Measurements from ENCODE around the gene ST6GAL1.
"Not testable (repeated sequence)": the region's sequence is repeated elsewhere in the genome, so short reads cannot be mapped to it uniquely, and the experiment has no call there.

The ST6GAL1 gene

GRCh38 chr3:186930143-186930640 lies at the start of gene ST6GAL1:
TSS of gene ST6GAL1 (plus strand) at chr3:186930526. CDS start at chr3:187042704, 112,178 bp downstream.
- H3K9me3 ChIP-seq (ENCODE audit: control insufficient read depth, insufficient read depth, low read length), result no peaks in the 10 kb centered on the region
- no CpG with 5 or more reads among the region's 38 CpGs for WGBS (ENCODE audit: insufficient coverage, insufficient read length)
- no peaks in the 10 kb centered on the region for H3K27me3 ChIP-seq (ENCODE audit: control insufficient read depth, insufficient read depth, low read length)
- H3K4me3 ChIP-seq (ENCODE audit: low read length), result peak within 1 kb of the TSS; percentile 84
- H3K27ac ChIP-seq (ENCODE audit: low read length), result no peak within 1 kb of the TSS
- no peaks in the 10 kb centered on the region for H3K36me3 ChIP-seq (ENCODE audit: control insufficient read depth, insufficient read depth, low read length)
- DNase-seq (ENCODE audit: low read depth, low spot score), result peak; percentile 89
- peaks cover 2% of the 10 kb centered on the region; the same call in 1 of the 2 replicates for H3K4me1 ChIP-seq (ENCODE audit: control insufficient read depth, insufficient read depth, low read length)

DNA sequence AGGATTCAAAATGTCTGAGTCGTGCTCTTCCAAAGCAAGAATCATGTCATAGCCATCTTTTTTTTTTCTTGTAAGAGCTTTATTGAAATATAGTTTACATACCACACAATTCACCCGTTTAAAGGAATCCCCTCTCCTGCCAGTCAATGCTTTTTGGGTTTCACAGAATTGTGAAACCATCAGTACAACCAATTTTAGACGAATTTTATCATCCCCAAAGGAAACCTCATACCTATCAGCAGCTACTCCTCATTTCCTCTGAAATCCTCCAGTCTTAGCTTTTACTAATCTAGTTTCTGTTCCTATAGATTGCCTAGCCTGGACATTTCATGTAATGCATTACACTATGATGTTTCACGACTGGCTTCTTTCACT lies 48.2 kb upstream of the ST6GAL1 start:
- Histone ChIP-seq H3K27me3 (ENCODE audit: control insufficient read depth, insufficient read depth, low read length) (no peaks in the 10 kb centered on the region), H3K4me3 (ENCODE audit: low read length) (no peak overlapping the region), H3K9me3 (ENCODE audit: control insufficient read depth, insufficient read depth, low read length) (no peaks in the 10 kb centered on the region), H3K36me3 (ENCODE audit: control insufficient read depth, insufficient read depth, low read length) (no peaks in the 10 kb centered on the region), H3K27ac (ENCODE audit: low read length) (no peak overlapping the region), H3K4me1 (ENCODE audit: control insufficient read depth, insufficient read depth, low read length) (peaks cover 3% of the 10 kb centered on the region)
- no peak for DNase-seq (ENCODE audit: low read depth, low spot score)
- no CpG with 5 or more reads among the region's 4 CpGs for WGBS (ENCODE audit: insufficient coverage, insufficient read length)

- Histone ChIP-seq H3K36me3 (ENCODE audit: control insufficient read depth, insufficient read depth, low read length) (no peaks in the 10 kb centered on the region), H3K27me3 (ENCODE audit: control insufficient read depth, insufficient read depth, low read length) (no peaks in the 10 kb centered on the region), H3K27ac (ENCODE audit: low read length) (no peak overlapping the region), H3K4me3 (ENCODE audit: low read length) (no peak overlapping the region), H3K9me3 (ENCODE audit: control insufficient read depth, insufficient read depth, low read length) (no peaks in the 10 kb centered on the region), H3K4me1 (ENCODE audit: control insufficient read depth, insufficient read depth, low read length) (peaks cover 3% of the 10 kb centered on the region)
- WGBS (ENCODE audit: insufficient coverage, insufficient read length), result no CpG with 5 or more reads among the region's 6 CpGs
- no peak for DNase-seq (ENCODE audit: low read depth, low spot score)
These were observed 47.2 kb upstream of the ST6GAL1 start for GRCh38 chr3:186882881-186883685.

GRCh38 chr3:186883686-186884058 lies 46.7 kb upstream of the ST6GAL1 start:
- Histone ChIP-seq H3K4me1 (ENCODE audit: control insufficient read depth, insufficient read depth, low read length) (peaks cover 5% of the 10 kb centered on the region), H3K9me3 (ENCODE audit: control insufficient read depth, insufficient read depth, low read length) (no peaks in the 10 kb centered on the region), H3K27ac (ENCODE audit: low read length) (no peak overlapping the region), H3K27me3 (ENCODE audit: control insufficient read depth, insufficient read depth, low read length) (no peaks in the 10 kb centered on the region), H3K4me3 (ENCODE audit: low read length) (no peak overlapping the region), H3K36me3 (ENCODE audit: control insufficient read depth, insufficient read depth, low read length) (no peaks in the 10 kb centered on the region)
- WGBS (ENCODE audit: insufficient coverage, insufficient read length), result no CpG with 5 or more reads among the region's 1 CpG
- no peak for DNase-seq (ENCODE audit: low read depth, low spot score)

DNA sequence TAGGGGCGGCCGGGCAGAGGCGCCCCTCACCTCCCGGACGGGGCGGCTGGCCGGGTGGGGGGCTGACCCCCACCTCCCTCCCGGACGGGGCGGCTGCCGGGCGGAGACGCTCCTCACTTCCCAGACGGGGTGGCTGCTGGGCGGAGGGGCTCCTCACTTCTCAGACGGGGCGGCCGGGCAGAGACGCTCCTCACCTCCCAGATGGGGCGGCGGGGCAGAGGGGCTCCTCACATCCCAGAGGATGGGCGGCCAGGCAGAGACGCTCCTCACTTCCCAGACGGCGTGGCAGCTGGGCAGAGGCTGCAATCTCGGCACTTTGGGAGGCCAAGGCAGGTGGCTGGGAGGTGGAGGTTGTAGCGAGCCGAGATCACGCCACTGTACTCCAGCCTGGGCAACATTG lies 45.5 kb upstream of the ST6GAL1 start:
- no CpG with 5 or more reads among the region's 29 CpGs for WGBS (ENCODE audit: insufficient coverage, insufficient read length)
- H3K27me3 ChIP-seq (ENCODE audit: control insufficient read depth, insufficient read depth, low read length); H3K9me3 ChIP-seq (ENCODE audit: control insufficient read depth, insufficient read depth, low read length); H3K4me1 ChIP-seq (ENCODE audit: control insufficient read depth, insufficient read depth, low read length); H3K36me3 ChIP-seq (ENCODE audit: control insufficient read depth, insufficient read depth, low read length); H3K27ac ChIP-seq (ENCODE audit: low read length); DNase-seq (ENCODE audit: low read depth, low spot score); H3K4me3 ChIP-seq (ENCODE audit: low read length): not testable (repeated sequence)

DNA sequence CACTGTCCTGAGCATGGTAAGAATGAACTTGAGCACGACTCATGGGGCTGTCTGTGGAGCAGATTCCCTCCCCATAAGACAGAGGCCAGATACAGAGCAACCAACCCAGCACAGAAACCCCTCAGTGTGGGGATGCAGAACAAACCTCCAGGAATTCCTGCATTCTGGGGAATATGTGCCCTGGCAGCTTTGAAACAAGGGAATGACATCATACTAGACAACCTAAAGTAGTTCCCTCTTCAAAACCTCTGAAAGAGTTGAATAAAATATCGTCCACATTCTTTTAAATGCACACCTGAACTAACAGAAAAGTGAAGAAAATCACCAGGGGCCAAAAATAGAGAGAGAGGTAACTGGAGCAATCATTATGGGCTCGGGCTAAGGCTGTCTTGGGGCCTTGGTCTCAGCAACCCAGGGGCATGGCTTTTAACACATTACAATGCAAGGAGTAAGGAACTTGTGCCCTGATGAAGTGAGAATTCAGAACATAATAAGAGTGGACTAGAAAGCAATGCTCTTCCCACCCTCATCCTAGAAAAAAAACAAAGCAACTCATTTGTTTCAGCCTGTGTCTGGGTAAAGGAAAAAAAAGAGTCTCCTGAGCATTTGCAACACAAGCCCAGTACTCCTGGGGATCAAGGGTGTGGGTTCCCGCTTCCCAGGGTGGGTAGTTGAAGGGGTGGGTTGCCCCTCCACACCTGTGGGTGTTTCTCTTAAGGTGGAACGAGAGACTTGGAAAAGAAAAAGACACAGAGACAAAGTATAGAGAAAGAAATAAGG lies 43.9 kb upstream of the ST6GAL1 start:
- WGBS (ENCODE audit: insufficient coverage, insufficient read length), result no CpG with 5 or more reads among the region's 5 CpGs
- H3K36me3 ChIP-seq (ENCODE audit: control insufficient read depth, insufficient read depth, low read length), result no peaks in the 10 kb centered on the region
- H3K27me3 ChIP-seq (ENCODE audit: control insufficient read depth, insufficient read depth, low read length), result no peaks in the 10 kb centered on the region
- H3K4me3 ChIP-seq (ENCODE audit: low read length), result no peak overlapping the region
- H3K27ac ChIP-seq (ENCODE audit: low read length), result no peak overlapping the region
- H3K9me3 ChIP-seq (ENCODE audit: control insufficient read depth, insufficient read depth, low read length), result no peaks in the 10 kb centered on the region
- peaks cover 5% of the 10 kb centered on the region for H3K4me1 ChIP-seq (ENCODE audit: control insufficient read depth, insufficient read depth, low read length)
- no peak for DNase-seq (ENCODE audit: low read depth, low spot score)

DNA sequence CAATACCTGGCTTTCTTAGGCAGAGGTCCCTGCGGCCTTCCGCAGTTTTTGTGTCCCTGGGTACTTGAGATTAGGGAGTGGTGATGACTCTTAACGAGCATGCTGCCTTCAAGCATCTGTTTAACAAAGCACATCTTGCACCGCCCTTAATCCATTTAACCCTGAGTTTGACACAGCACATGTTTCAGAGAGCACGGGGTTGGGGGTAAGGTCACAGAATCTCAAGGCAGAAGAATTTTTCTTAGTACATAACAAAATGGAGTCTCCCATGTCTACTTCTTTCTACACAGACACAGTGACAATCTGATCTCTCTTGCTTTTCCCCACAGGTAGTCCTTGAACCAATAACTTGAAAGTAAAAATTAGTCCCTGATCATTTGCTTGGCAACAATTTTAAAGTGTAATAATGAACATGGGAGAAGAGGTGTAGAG lies 42.8 kb upstream of the ST6GAL1 start:
- not testable (repeated sequence) for H3K4me1 ChIP-seq (ENCODE audit: control insufficient read depth, insufficient read depth, low read length); H3K4me3 ChIP-seq (ENCODE audit: low read length); DNase-seq (ENCODE audit: low read depth, low spot score); H3K36me3 ChIP-seq (ENCODE audit: control insufficient read depth, insufficient read depth, low read length); H3K27me3 ChIP-seq (ENCODE audit: control insufficient read depth, insufficient read depth, low read length); H3K27ac ChIP-seq (ENCODE audit: low read length); H3K9me3 ChIP-seq (ENCODE audit: control insufficient read depth, insufficient read depth, low read length)
- no CpG with 5 or more reads among the region's 5 CpGs for WGBS (ENCODE audit: insufficient coverage, insufficient read length)

GRCh38 chr3:186888569-186888968 lies 41.8 kb upstream of the ST6GAL1 start:
- Histone ChIP-seq H3K4me3 (ENCODE audit: low read length) (no peak overlapping the region), H3K36me3 (ENCODE audit: control insufficient read depth, insufficient read depth, low read length) (no peaks in the 10 kb centered on the region), H3K27ac (ENCODE audit: low read length) (no peak overlapping the region), H3K9me3 (ENCODE audit: control insufficient read depth, insufficient read depth, low read length) (no peaks in the 10 kb centered on the region), H3K4me1 (ENCODE audit: control insufficient read depth, insufficient read depth, low read length) (peaks cover 5% of the 10 kb centered on the region), H3K27me3 (ENCODE audit: control insufficient read depth, insufficient read depth, low read length) (no peaks in the 10 kb centered on the region)
- no peak for DNase-seq (ENCODE audit: low read depth, low spot score)
- WGBS (ENCODE audit: insufficient coverage, insufficient read length), result no CpG with 5 or more reads among the region's 6 CpGs

DNA sequence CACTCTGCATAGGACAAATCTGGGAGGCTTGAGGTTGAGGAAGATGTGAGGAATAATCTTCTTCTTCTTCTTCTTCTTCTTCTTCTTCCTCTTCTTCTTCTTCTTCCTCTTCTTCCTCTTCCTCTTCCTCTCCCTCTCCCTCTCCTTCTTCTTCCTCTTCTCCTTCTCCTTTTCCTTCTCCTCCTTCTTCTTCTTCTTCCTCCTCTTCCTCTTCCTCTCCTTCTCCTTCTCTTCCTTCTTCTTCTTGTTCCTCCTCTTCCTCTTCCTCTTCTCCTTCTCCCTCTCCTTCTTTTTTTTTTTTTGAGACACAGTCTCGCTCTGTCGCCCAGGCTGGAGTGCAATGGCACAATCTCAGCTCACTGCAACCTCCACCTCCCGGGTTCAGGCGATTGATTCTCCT lies 40.6 kb upstream of the ST6GAL1 start:
- not testable (repeated sequence) for DNase-seq (ENCODE audit: low read depth, low spot score); H3K27me3 ChIP-seq (ENCODE audit: control insufficient read depth, insufficient read depth, low read length); H3K36me3 ChIP-seq (ENCODE audit: control insufficient read depth, insufficient read depth, low read length); H3K4me3 ChIP-seq (ENCODE audit: low read length); H3K9me3 ChIP-seq (ENCODE audit: control insufficient read depth, insufficient read depth, low read length); H3K4me1 ChIP-seq (ENCODE audit: control insufficient read depth, insufficient read depth, low read length); H3K27ac ChIP-seq (ENCODE audit: low read length)
- WGBS (ENCODE audit: insufficient coverage, insufficient read length), result no CpG with 5 or more reads among the region's 4 CpGs

DNA sequence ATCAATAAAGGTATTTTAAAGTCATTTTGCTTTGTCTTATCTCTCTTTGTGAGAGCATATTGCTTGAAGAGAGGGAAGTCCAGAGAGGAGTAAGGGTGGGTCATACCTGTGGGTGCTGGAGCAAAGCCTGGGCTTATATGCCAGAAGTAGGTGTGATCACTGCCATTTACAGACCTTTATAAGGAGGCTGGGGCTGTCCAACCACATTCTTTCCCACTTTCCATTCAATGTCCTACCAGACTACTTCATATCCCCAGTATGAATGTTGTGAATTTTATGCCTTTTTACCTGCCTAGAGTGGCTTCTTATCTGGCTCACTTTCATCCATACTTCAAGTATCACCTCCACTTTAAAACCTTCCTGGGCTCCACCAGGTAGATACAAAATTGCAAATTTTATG lies 39.4 kb upstream of the ST6GAL1 start:
- Histone ChIP-seq H3K36me3 (ENCODE audit: control insufficient read depth, insufficient read depth, low read length) (no peaks in the 10 kb centered on the region), H3K4me1 (ENCODE audit: control insufficient read depth, insufficient read depth, low read length) (peaks cover 5% of the 10 kb centered on the region)

More for the DNA sequence above, 39.4 kb upstream of the ST6GAL1 start:
- Histone ChIP-seq H3K27ac (ENCODE audit: low read length) (no peak overlapping the region), H3K27me3 (ENCODE audit: control insufficient read depth, insufficient read depth, low read length) (no peaks in the 10 kb centered on the region), H3K9me3 (ENCODE audit: control insufficient read depth, insufficient read depth, low read length) (no peaks in the 10 kb centered on the region), H3K4me3 (ENCODE audit: low read length) (no peak overlapping the region)
- no peak for DNase-seq (ENCODE audit: low read depth, low spot score)
